A549 (cell line): ENCODE measurements around the gene MALAT1. TPM values are rescaled to one million over a fixed set of nuclear protein-coding genes. Genes with fewer than 3 reads are reported as not detected.
A peak's percentile ranks its signal among the peaks of the same experiment; 100 is the strongest.

Experiments used
- ATAC-seq, 2 experiments: fragments of 200-7000 bp in 1 of 2; fragments of >200 bp in 1 of 2; cut with Nextera tagmentation in 1 of 2; cut with Tn5 transposase in 1 of 2; 3 replicates each; pipeline versions ENCODE4 v1.8.0 to v1.9.1; 2018 to 2020; ENCODE audit warnings: mild to moderate bottlenecking in 1 of 2, moderate library complexity in 1 of 2
- CTCF ChIA-PET: fragments of 300-600 bp; sonication (Branson Sonifier 250); formaldehyde crosslinking; extraction: SDS; loops from one replicate; lab custom pipeline; 2021; ENCODE audit warnings: antibody characterized with exemption, inconsistent platforms; lab: Yijun Ruan, JAX
- POLR2A ChIA-PET: fragments of 350-600 bp; formaldehyde crosslinking; extraction: SDS; loops from one replicate; lab custom pipeline; 2021; ENCODE audit warnings: antibody characterized with exemption, inconsistent platforms; lab: Yijun Ruan, JAX
- DNase-seq, 2 experiments: peaks; one replicate each; pipeline versions ENCODE4 v3.0.0 to v3.0.0-alpha.2; 2011 to 2016; ENCODE audit warnings: low read depth in 1 of 2, low spot score in 1 of 2
- FAIRE-seq: peaks from 2 replicates; lab custom pipeline; 2011; peaks lifted over from hg19 to GRCh38; lab: Jason Lieb, UNC
- H3K27ac ChIP-seq, 2 experiments: fragments of >200 bp; sonication (Bioruptor Twin); formaldehyde crosslinking; 3 replicates each; pipeline ENCODE4 v1.5.1; 2016 to 2017
- H3K4me1 ChIP-seq: fragments of >200 bp; sonication (Bioruptor Twin); formaldehyde crosslinking; 3 replicates; pipeline ENCODE4 v1.6.1; 2016
- H3K4me2 ChIP-seq: fragments of >200 bp; sonication (Bioruptor Twin); formaldehyde crosslinking; 3 replicates; pipeline ENCODE4 v1.6.1; 2016
- H3K4me3 ChIP-seq: fragments of >200 bp; sonication (Bioruptor Twin); formaldehyde crosslinking; 3 replicates; pipeline ENCODE4 v1.5.1; 2016
- H3K9me3 ChIP-seq: fragments of >200 bp; sonication (Bioruptor Twin); formaldehyde crosslinking; 3 replicates; pipeline ENCODE4 v1.6.1; 2016
- BCL3 ChIP-seq: fragments of >200 bp; sonication (Bioruptor Twin); formaldehyde crosslinking; IDR thresholded peaks from 3 replicates; pipeline ENCODE4 v1.6.1; 2016
- E2F6 ChIP-seq: IDR thresholded peaks from 2 replicates; pipeline ENCODE4 v1.6.1; 2012; ENCODE audit warnings: low read depth, borderline replicate concordance
- EP300 ChIP-seq, 2 experiments: fragments of >200 bp; sonication (Bioruptor Twin); formaldehyde crosslinking; IDR thresholded peaks; 2 replicates in 1 of 2; 3 replicates in 1 of 2; pipeline ENCODE4 v1.6.1; 2016 to 2017
- ESRRA ChIP-seq: fragments of 150-350 bp; IDR thresholded peaks from 2 replicates; pipeline ENCODE4 v1.6.1; 2014; ENCODE audit warnings: mild to moderate bottlenecking, low read length, borderline replicate concordance
- FOSB ChIP-seq: fragments of 250-450 bp; sonication (Bioruptor Pico); IDR thresholded peaks from 2 replicates; pipeline ENCODE4 v1.5.0; 2020; ENCODE audit warnings: mild to moderate bottlenecking, moderate library complexity
- FOXS1 ChIP-seq: fragments of 250-450 bp; sonication (Bioruptor Pico); IDR thresholded peaks from 2 replicates; pipeline ENCODE4 v1.5.0; 2020; ENCODE audit warnings: mild to moderate bottlenecking, moderate library complexity
- HMGXB4 ChIP-seq: fragments of 250-450 bp; sonication (Bioruptor Pico); IDR thresholded peaks from 2 replicates; pipeline ENCODE4 v1.5.0; 2021; ENCODE audit warnings: mild to moderate bottlenecking, moderate library complexity, borderline replicate concordance
- HOXB13 ChIP-seq: fragments of 250-450 bp; sonication (Bioruptor Pico); IDR thresholded peaks from 2 replicates; pipeline ENCODE4 v1.5.0; 2020; ENCODE audit warnings: low read depth, mild to moderate bottlenecking, moderate library complexity
- HOXB5 ChIP-seq: fragments of 250-450 bp; sonication (Bioruptor Pico); IDR thresholded peaks from 2 replicates; pipeline ENCODE4 v1.5.0; 2020; ENCODE audit warnings: mild to moderate bottlenecking, moderate library complexity
- JUN ChIP-seq, 2 experiments: fragments of >200 bp; sonication (Bioruptor Twin); formaldehyde crosslinking; IDR thresholded peaks; 2 replicates in 1 of 2; 3 replicates in 1 of 2; pipeline ENCODE4 v1.6.1; 2016 to 2017
- KDM5A ChIP-seq: fragments of 200-600 bp; sonication (generic); IDR thresholded peaks from 2 replicates; pipeline ENCODE4 v1.6.1; 2016; ENCODE audit warnings: antibody characterized with exemption, mild to moderate bottlenecking
- MYC ChIP-seq: IDR thresholded peaks from 2 replicates; pipeline ENCODE4 v1.6.1; 2012; ENCODE audit warnings: mild to moderate bottlenecking, inconsistent platforms, low read length, improper control_type of control experiment, borderline replicate concordance
- PBX3 ChIP-seq: IDR thresholded peaks from 2 replicates; pipeline ENCODE4 v1.6.1; 2012
- PHF8 ChIP-seq: fragments of 200-600 bp; sonication (generic); IDR thresholded peaks from 2 replicates; pipeline ENCODE4 v1.6.1; 2016; ENCODE audit warnings: low read depth, mild to moderate bottlenecking, antibody characterized with exemption, moderate library complexity, borderline replicate concordance
- POLR2A ChIP-seq: IDR thresholded peaks from 2 replicates; pipeline ENCODE4 v1.6.1; 2012; ENCODE audit warnings: mild to moderate bottlenecking, low read length
- POLR2AphosphoS2 ChIP-seq: conservative IDR thresholded peaks from 2 replicates; pipeline ENCODE4 v1.6.1; 2012; ENCODE audit warnings: low read length, improper control_type of control experiment, inconsistent platforms
- RAD21 ChIP-seq, 2 experiments: fragments of >200 bp in 1 of 2; sonication (Bioruptor Twin) in 1 of 2; formaldehyde crosslinking in 1 of 2; IDR thresholded peaks in 1 of 2; conservative IDR thresholded peaks in 1 of 2; 2 replicates in 1 of 2; 3 replicates in 1 of 2; pipeline ENCODE4 v1.6.1; 2012 to 2018; ENCODE audit warnings: inconsistent platforms in 1 of 2
- TP53 ChIP-seq: fragments of 250-450 bp; sonication (Bioruptor Pico); IDR thresholded peaks from 2 replicates; pipeline ENCODE4 v1.5.0; 2021; ENCODE audit warnings: mild to moderate bottlenecking, moderate library complexity
- USF2 ChIP-seq: fragments of 450-650 bp; IDR thresholded peaks from 2 replicates; pipeline ENCODE4 v1.6.1; 2014; ENCODE audit warnings: antibody characterized with exemption
- ZC3H11A ChIP-seq: fragments of 450-650 bp; IDR thresholded peaks from 2 replicates; pipeline ENCODE4 v1.6.1; 2014; ENCODE audit warnings: antibody characterized with exemption, mild to moderate bottlenecking
- WGBS: methylation state at CpG from one replicate; pipeline ENCODE4 v1.1.6; 2017; ENCODE audit errors: missing lambda C conversion rate; 5-methylcytosine and 5-hydroxymethylcytosine counted together
- polyA plus RNA-seq, 4 experiments: library from polyadenylated mRNA; depleted of rRNA in 3 of 4; stranded (reverse); fragments of >200 nt; fragmentation: RNase III in 1 of 4; extraction: RNeasy Plus Mini Kit Qiagen cat#74134 plus additional on column Dnase treatment in 1 of 4; gene quantifications; 2 replicates in 3 of 4; 3 replicates in 1 of 4; pipeline ENCODE4 v1.2.3, GENCODE V29; 2011 to 2017

The MALAT1 gene
- polyA plus RNA-seq, 2 of the 4 experiments (the other 2 are of a cell fraction): 188 to 1,041 TPM

GRCh38 chr11:65524014-65524740 is 25.3 kb downstream of the MALAT1 start:
- FAIRE-seq (no peak), ATAC-seq (peak; percentile 22 to 27; a peak in 4 of 6 replicates), DNase-seq (no peak)
- CTCF ChIA-PET: interaction anchor here (1.2 to 5.0 kb wide), 5 partner anchors 15 to 48 kb away, joined by 3 to 33 read pairs (median 8); partner anchors contain the start of genes FAM89B and ZNRD2
- Histone ChIP-seq H3K4me3 (peak overlapping the region; percentile 17; the same call in 1 of the 3 replicates), H3K9me3 (no peaks in the 10 kb centered on the region), H3K27ac (peak overlapping the region in 1 of 2 experiments; percentile 99; a peak in 3 of 6 replicates), H3K4me1 (peaks cover 18% of the 10 kb centered on the region), H3K4me2 (peak overlapping the region; percentile 58)
- TF ChIP-seq ESRRA (no peak), USF2 (no peak), PBX3 (no peak), EP300 (IDR thresholded peaks at IDR 0.05) (no peak), MYC (no peak), KDM5A (no peak), ZC3H11A (no peak), HMGXB4 (CRISPR knock-in tag) (no peak), TP53 (CRISPR knock-in tag) (no peak), HOXB5 (CRISPR knock-in tag) (no peak), E2F6 (no peak), RAD21 (conservative IDR thresholded peaks at IDR 0.05 in 1 of 2, IDR thresholded peaks at IDR 0.05 in 1 of 2) (no peak), FOXS1 (CRISPR knock-in tag) (no peak), FOSB (CRISPR knock-in tag) (no peak)
- 84% methylated on average over 12 of the region's 12 CpGs for WGBS
- POLR2A ChIA-PET: interaction anchor here (0.6 to 1.5 kb wide), 3 partner anchors 36 to 48 kb away, joined by 3 to 4 read pairs (median 3); partner anchors contain the start of genes FAM89B and ZNRD2

- peak; percentile 77 to 80 for ATAC-seq
- H3K27ac ChIP-seq: peak within 1 kb of the TSS; percentile 90 to 99
- FAIRE-seq: no peak
- POLR2A ChIA-PET: interaction anchor here (0.6 to 1.5 kb wide), 9 partner anchors 16 to 263 kb away, joined by 3 to 5 read pairs (median 3); partner anchors contain the start of genes FAM89B, MALAT1, POLA2 and ZNRD2
- H3K4me2 ChIP-seq: peak within 1 kb of the TSS; percentile 99
- WGBS: 12% methylated on average over 10 of the region's 82 CpGs
- peak; percentile 53 to 81 for DNase-seq
- CTCF ChIA-PET: interaction anchor here (1.2 to 5.0 kb wide), 7 partner anchors 14 to 47 kb away, joined by 3 to 33 read pairs (median 9); partner anchors contain the start of genes FAM89B and ZNRD2
- H3K9me3 ChIP-seq: no peaks in the 10 kb centered on the region
- H3K4me1 ChIP-seq: peaks cover 18% of the 10 kb centered on the region
- H3K4me3 ChIP-seq: peak within 1 kb of the TSS; percentile 94
- no peak for TF ChIP-seq HOXB13 (CRISPR knock-in tag)
- TF ChIP-seq JUN (IDR thresholded peaks at IDR 0.05): peak in 1 of 2 experiments; percentile 52; a peak in 1 of 5 replicates
- peak; percentile 57; the same call in 1 of the 3 replicates for TF ChIP-seq BCL3
- TF ChIP-seq USF2: peak; percentile 84
- no peak for TF ChIP-seq E2F6
- TF ChIP-seq PHF8: peak; percentile 98
- TF ChIP-seq POLR2AphosphoS2: no peak
- peak; percentile 44; the same call in 1 of the 2 replicates for TF ChIP-seq POLR2A
- peak; percentile 73; the same call in 1 of the 2 replicates for TF ChIP-seq HMGXB4 (CRISPR knock-in tag)
These were observed 26.1 kb downstream of the MALAT1 start, which contains the start of gene SCYL1 for GRCh38 chr11:65524741-65525545. SCYL1 (plus strand) TSS chr11:65525083; CDS start chr11:65525154, 71 bp downstream.
